HG02571 (cell line): ENCODE results near the gene LMAN2.
"Not testable (repeated sequence)": the region's sequence is repeated elsewhere in the genome, so short reads cannot be mapped to it uniquely, and the experiment has no call there.

Experiments used
- ATAC-seq: cut with Tn5 transposase; IDR thresholded peaks from one replicate; pipeline ENCODE4 v1.9.1; 2021; ENCODE audit warnings: mild to moderate bottlenecking, moderate library complexity; ENCODE audit not compliant: unreplicated experiment

The LMAN2 gene

GRCh38 chr5:177349762-177350161 is 1.7 kb downstream of the LMAN2 start:
- ATAC-seq, result no peak

GRCh38 chr5:177349362-177349647 is 2.2 kb downstream of the LMAN2 start:
- ATAC-seq, result no peak

- no peak for ATAC-seq
Observed at GRCh38 chr5:177347699-177348098, 3.8 kb downstream of the LMAN2 start.

- no peak for ATAC-seq
Observed at GRCh38 chr5:177346820-177347219, 4.6 kb downstream of the LMAN2 start.

GRCh38 chr5:177344891-177345290 is 6.6 kb downstream of the LMAN2 start:
- ATAC-seq, result no peak

GRCh38 chr5:177343777-177344176 is 7.7 kb downstream of the LMAN2 start:
- ATAC-seq, result no peak

- not testable (repeated sequence) for ATAC-seq
Observed at GRCh38 chr5:177343000-177343399, 8.5 kb downstream of the LMAN2 start.

GRCh38 chr5:177339107-177339638 is 12.3 kb downstream of the LMAN2 start:
- ATAC-seq, result no peak

- ATAC-seq, result no peak
Observed at GRCh38 chr5:177338251-177339106, 13.0 kb downstream of the LMAN2 start.

- ATAC-seq, result no peak
Observed at GRCh38 chr5:177336603-177337494, 14.6 kb downstream of the LMAN2 start.

- ATAC-seq, result no peak
Observed at GRCh38 chr5:177336112-177336511, 15.4 kb downstream of the LMAN2 start.

- ATAC-seq, result no peak
Observed at GRCh38 chr5:177335701-177336065, 15.8 kb downstream of the LMAN2 start.

- no peak for ATAC-seq
Observed at GRCh38 chr5:177334781-177335700, 16.4 kb downstream of the LMAN2 start.

- no peak for ATAC-seq
Observed at GRCh38 chr5:177334155-177334551, 17.3 kb downstream of the LMAN2 start.

GRCh38 chr5:177333420-177334154 is 17.9 kb downstream of the LMAN2 start:
- no peak for ATAC-seq

- no peak for ATAC-seq
Observed at GRCh38 chr5:177332896-177333260, 18.6 kb downstream of the LMAN2 start.

- ATAC-seq, result no peak
Observed at GRCh38 chr5:177332031-177332895, 19.2 kb downstream of the LMAN2 start.

- no peak for ATAC-seq
Observed at GRCh38 chr5:177330991-177331842, 20.3 kb downstream of the LMAN2 start.
